Measurements from ENCODE around the gene APC2.
"Not testable (repeated sequence)": the region's sequence is repeated elsewhere in the genome, so short reads cannot be mapped to it uniquely, and the experiment has no call there.

APC2 gene

DNA sequence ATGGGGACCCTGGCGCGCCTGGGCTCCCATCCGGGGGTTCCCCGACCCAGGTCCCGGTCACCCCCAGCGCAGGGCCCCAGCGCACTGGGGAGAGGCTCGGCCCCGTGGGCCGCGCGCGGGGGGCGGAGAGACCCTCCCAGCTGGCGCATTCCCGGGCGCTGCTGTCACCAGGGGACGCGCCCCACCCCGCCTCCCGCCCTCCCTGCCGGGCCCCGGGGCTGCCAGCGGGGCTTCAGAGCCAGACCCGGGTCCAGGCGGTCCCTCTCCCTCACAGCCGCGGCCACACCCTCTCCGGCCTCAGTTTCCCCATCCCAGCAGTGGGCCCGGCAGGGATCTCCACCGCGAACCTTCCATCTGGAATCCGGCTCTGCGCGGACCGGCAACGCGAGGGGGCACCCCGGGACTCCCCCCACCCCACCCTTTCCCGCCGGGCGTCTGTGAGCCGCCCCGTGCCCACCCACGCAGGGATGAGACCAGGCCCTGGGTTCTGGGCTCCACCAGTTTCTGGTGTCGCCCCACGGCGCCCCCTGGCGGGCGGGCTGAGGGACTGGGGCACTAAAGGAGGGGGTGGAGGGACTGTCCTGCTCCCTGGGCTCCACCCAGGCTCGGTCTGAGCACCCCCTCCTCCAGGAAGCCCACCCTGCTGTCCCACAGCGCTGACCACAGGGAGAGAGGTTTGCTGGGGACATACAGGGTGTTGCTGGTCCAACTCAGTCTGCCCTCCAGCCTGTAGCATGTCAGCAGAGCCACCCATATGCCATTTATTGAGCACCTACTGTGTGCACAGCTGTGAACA is 63.8 kb downstream of the APC2 start:
- DNase-seq (ENCODE audit: low read depth) = peak; percentile 27

DNA sequence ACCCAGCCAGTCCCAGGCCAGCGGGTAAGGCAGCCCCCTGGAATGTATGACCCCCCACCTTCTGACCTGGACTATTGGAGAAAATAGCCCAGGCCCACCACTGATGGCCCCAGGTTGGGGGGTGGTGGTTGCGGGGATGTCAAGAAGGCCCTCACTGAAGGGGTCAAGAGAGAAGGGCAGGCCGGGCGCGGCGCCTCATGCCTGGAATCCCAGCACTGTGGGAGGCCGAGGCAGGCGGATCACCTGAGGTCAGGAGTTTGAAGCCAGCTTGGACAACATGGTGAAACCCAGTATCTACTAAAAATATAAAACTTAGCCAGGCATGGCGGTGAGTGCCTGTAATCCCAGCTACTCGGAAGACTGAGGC is 64.4 kb downstream of the APC2 start:
- no peak for DNase-seq (ENCODE audit: low read depth)

DNA sequence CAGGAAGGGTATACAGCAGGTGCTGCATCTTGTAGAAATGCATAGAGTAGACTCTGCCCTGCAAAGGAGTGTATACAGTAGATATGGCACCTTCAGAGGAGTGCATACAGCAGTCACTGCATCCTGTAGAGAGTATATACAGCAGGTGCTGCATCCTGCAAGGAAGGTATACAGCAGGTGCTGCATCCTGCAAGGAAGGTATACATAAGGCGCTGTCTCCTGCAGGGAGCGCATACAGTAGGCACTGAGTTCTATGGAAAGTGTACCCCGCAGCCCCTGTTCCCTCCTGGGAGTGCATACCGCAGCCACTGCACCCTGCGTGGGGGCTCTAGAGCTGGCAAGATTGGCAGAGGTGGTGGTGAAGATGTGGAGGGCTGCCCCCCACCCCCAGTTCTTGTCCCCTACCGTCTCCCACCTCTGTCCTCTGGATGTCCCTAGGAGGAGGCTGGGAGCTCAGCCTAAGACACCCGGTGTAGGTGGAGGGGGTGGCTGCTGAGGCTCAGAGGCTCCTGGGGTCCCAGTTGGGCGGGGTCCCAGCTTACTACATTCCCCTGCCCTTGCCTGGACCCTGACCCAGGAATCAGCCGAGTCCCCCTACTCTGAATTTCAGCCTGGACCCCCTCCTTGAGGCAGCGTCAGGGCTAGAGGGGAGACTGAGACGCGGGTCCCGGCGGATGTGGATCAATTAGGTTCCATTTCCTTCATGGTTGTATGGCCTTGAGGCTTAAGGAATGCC is 65.2 kb downstream of the APC2 start:
- no peak for DNase-seq (ENCODE audit: low read depth)

DNA sequence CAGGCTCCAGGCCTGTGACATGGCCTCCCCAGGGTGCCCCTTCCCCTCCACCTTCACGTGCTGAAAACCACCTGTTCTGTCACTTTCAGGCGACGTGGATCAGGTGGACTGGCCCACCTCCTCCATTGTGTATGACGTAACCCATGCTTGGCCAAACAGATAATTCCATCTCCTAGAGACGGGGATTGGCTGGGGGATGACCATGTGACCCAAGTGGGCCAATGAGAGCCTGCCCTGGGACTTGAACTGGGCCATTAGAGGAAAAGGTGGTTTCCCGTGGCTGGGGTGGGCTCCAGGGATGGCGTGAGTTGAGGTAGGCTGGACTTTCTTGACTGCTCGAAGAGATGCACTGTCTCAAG is 66.5 kb downstream of the APC2 start:
- no peak for DNase-seq (ENCODE audit: low read depth)

DNA sequence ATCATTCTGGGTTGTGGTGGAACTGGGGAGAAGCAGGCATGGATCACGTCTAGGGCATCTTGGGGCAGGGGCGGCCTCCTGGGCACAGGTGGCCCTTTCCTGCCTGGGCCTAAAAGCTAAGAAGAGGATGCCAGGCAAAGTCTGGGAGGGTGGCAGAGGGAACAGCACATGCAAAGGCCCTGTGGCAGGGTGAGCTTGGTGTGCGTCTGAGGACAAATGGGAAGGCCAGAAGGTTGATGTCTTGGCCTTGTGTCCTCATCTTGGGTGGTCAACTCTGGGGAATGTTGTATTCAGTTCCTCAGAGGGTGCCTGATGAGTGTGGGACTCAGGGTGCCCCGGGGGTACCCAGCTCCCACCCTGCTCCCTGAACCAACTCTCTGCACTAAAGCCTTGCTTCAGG is 68.5 kb downstream of the APC2 start:
- DNase-seq (ENCODE audit: low read depth) = no peak

DNA sequence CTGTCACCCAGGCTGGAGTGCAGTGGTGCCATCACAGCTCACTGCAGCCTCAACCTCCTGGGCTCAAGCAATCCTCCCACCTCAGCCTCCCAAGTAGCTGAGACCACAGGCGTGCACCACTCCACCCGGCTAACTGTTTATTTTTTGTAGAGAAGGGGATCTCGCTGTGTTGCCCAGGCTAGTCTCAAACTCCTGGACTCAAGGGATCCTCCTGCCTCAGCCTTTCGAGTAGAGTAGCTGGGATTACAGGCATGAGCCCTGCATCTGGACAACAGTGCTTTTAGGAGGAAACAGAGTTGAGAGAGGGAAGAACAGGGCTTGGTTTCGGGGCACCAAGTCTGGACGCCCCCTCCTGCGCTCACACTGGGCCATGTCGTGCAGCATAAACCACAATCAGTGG is 69.9 kb downstream of the APC2 start:
- not testable (repeated sequence) for DNase-seq (ENCODE audit: low read depth)

DNA sequence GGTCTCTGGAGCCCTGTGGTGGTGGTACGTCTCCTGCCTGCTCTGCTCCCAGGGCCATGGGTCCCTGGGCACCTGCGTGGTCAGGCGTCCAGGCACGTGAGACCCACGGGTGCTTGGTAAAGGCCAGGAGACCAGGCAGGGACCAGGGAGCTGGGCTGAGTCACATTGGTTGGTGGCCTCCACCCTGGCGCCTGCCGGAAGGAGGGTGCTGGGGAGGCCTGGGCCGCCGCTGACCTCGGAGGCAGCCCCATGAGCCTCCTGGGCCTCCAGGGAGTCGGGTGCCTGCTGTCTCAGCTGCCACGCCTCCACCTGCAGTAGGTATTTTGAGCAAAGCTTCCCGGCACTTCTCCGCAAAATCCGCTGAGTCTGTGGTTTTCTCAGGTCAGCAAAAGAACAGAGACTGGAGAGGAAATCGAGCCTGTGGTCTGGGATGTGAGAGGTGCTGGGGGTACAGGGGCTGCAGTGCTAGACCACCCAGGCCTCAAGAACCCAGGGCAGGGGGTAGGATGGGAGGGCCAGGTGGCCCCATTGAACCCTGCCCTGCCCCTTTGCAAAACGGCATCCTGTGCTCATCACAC is 70.4 kb downstream of the APC2 start:
- DNase-seq (ENCODE audit: low read depth) = no peak

DNA sequence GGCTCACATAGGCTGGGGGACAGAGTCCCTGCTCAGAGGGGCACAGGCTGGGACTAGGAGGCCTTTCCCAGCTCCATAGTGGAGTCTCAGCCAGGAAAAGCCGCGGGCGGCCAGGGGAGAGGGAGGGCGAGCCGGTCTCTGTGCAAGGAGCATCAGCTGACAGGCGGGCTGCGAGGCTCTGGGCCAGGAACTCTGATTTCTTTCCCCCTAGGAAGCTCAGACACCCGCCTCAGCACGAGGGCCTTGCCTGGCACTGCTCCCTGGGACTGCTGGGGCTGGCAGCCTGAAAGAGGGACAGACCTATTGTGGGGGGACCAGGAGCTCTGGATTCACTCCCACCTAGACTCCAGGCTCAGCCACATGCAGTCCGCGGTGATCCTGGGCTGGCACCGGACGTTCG is 71.7 kb downstream of the APC2 start:
- DNase-seq (ENCODE audit: low read depth) = no peak

DNA sequence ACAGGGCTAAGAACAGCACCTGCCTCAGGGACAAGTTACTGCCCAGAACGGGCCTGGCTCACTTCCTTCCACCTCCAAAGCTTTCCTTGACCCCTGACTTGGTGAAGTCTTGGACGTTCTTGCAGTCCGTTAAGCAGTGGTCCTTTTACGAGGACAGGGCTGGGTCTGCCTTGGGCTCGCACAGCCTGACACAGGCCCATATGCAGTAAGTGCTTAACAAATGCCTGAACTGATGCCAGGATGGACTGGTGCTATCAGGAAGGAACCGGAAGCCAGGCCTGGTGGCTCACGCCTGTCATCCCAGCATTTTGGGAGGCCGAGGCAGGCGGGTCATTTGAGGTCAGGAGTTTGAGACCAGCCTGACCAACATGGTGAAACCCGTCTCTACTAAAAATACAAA is 72.1 kb downstream of the APC2 start:
- no peak for DNase-seq (ENCODE audit: low read depth)

DNA sequence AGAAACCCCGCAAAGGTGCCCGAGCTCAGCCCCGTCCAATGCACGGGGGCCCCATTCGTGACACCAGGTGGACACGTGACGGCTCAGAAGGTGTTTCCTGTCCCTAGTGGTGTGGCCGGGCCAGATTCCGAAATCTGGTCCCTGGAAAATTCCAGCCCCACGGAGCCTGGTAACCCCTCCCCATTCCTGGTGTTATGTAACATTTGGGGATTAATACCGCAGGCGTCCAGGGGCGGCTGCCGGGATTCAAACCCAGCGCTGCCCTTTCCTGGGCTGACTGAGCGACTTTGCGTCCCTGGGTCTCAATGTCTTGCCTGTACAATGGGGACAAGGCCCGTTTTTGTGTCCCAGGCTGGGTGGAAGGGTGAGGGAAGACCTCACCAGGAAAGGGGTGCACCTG is 72.9 kb downstream of the APC2 start:
- DNase-seq (ENCODE audit: low read depth) = no peak
